AG04450 (cell line): ENCODE results near the gene LRMDA. TPM values are rescaled to one million over a fixed set of nuclear protein-coding genes. Genes with fewer than 3 reads are reported as not detected.

Source experiments
- CTCF ChIA-PET: fragments of 300-600, 350-600 bp; formaldehyde crosslinking; extraction: SDS; loops from one replicate; lab custom pipeline; 2022; ENCODE audit warnings: antibody characterized with exemption, inconsistent platforms; lab: Charles Lee
- POLR2A ChIA-PET: fragments of 350-600 bp; formaldehyde crosslinking; extraction: SDS; loops from one replicate; lab custom pipeline; 2021; ENCODE audit warnings: antibody characterized with exemption, inconsistent platforms; lab: Yijun Ruan, JAX
- DNase-seq: peaks from one replicate; pipeline ENCODE4 v3.0.0-alpha.2; 2011; ENCODE audit warnings: low read depth, low spot score
- H3K27ac ChIP-seq: one replicate; pipeline ENCODE4 v1.5.1; 2012; ENCODE audit warnings: low read depth, low read length, control low read depth
- H3K27me3 ChIP-seq: one replicate; pipeline ENCODE4 v1.6.0; 2012; ENCODE audit warnings: low read length; ENCODE audit not compliant: control insufficient read depth, insufficient read depth
- H3K4me3 ChIP-seq: 2 replicates; pipeline ENCODE4 v1.5.1; 2011; ENCODE audit warnings: mild to moderate bottlenecking, low read depth, low read length, control low read depth
- H3K9me3 ChIP-seq: 2 replicates; pipeline ENCODE4 v1.5.1; 2012; ENCODE audit warnings: low read length; ENCODE audit not compliant: control insufficient read depth, insufficient read depth
- polyA plus RNA-seq: library from polyadenylated mRNA; depleted of rRNA; stranded (reverse); fragments of >200 nt; gene quantifications from 2 replicates; pipeline ENCODE4 v1.2.3, GENCODE V29; 2011
- TF ChIP-seq, protein P1 (sequence below): IDR thresholded peaks from 2 replicates; pipeline ENCODE4 v1.5.1; 2011; ENCODE audit warnings: low read depth, low read length, control low read depth, inconsistent platforms

Gene LRMDA
- polyA plus RNA-seq, 1 experiment = 0.12 TPM

DNA sequence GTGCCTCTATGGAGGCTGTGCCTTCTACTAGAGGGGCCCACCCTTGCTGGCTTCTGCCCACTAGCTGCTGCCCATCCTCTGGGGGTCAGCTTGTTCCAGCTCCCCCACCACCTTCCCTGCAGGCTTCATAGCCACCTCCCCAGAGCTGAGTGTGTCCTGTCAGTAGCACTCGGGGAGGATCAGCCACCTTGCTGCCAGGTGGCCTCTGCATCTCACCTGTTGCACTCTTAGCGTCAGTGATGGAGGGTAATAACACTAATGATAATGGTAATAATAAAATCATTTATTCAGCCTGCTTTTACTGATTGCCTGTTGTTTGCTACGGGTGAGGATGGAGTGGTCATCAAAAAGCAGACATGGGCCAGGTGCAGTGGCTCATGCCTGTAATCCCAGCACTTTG is 377.6 kb downstream of the LRMDA start:
- CTCF ChIA-PET = no interaction called here
- POLR2A ChIA-PET = no interaction called here
- H3K27me3 ChIP-seq = no peaks in the 10 kb centered on the region
- no peaks in the 10 kb centered on the region for H3K9me3 ChIP-seq
- TF ChIP-seq, protein P1, sequence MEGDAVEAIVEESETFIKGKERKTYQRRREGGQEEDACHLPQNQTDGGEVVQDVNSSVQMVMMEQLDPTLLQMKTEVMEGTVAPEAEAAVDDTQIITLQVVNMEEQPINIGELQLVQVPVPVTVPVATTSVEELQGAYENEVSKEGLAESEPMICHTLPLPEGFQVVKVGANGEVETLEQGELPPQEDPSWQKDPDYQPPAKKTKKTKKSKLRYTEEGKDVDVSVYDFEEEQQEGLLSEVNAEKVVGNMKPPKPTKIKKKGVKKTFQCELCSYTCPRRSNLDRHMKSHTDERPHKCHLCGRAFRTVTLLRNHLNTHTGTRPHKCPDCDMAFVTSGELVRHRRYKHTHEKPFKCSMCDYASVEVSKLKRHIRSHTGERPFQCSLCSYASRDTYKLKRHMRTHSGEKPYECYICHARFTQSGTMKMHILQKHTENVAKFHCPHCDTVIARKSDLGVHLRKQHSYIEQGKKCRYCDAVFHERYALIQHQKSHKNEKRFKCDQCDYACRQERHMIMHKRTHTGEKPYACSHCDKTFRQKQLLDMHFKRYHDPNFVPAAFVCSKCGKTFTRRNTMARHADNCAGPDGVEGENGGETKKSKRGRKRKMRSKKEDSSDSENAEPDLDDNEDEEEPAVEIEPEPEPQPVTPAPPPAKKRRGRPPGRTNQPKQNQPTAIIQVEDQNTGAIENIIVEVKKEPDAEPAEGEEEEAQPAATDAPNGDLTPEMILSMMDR = no peak
- DNase-seq = no peak
- H3K4me3 ChIP-seq = no peak overlapping the region
- H3K27ac ChIP-seq = no peak overlapping the region

DNA sequence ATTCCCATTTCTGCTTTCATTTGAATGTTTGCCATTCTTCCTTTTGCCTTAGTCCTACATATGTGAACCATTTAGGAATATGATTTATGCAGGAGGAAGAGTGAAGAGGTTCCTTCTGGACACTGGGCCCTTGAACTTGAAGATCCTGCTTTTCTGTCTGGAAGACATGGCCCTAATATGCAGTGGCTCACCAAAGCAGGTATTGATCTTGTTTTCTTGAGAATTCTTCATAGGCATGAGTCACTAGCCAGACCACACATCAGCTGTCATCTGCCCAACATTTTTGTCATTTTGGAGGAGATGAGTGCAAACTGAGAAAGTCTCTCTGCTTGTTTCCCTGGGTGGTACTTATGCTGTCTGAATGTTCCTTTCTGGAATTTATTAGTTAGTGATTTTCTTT is 382.6 kb downstream of the LRMDA start:
- TF ChIP-seq, protein P1 = no peak
- CTCF ChIA-PET = no interaction called here

DNA sequence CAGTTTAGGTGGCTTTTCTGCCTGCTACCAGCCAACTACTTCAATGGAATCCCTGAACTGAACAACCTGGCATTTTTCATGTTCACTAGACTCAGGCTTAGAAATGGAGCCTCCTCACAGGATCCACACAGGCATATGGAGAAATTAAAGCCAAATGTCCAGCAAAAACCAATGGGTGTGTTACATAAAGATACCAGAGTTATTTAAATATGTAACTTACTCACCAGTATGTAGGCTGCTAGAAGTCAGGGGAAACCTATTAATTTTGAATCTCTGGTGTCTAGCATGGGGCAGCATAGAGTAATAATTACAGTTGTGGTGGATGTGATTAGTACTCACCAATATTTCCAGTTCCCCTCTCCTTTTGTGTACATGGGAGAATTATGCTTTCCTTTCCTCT is 383.6 kb downstream of the LRMDA start:
- DNase-seq = no peak
- TF ChIP-seq, protein P1 = no peak
- POLR2A ChIA-PET = no interaction called here

More for the DNA sequence above, 382.6 kb downstream of the LRMDA start:
- Histone ChIP-seq H3K27ac (no peak overlapping the region), H3K4me3 (no peak overlapping the region), H3K9me3 (no peaks in the 10 kb centered on the region), H3K27me3 (no peaks in the 10 kb centered on the region)
- POLR2A ChIA-PET = no interaction called here
- no peak for DNase-seq

DNA sequence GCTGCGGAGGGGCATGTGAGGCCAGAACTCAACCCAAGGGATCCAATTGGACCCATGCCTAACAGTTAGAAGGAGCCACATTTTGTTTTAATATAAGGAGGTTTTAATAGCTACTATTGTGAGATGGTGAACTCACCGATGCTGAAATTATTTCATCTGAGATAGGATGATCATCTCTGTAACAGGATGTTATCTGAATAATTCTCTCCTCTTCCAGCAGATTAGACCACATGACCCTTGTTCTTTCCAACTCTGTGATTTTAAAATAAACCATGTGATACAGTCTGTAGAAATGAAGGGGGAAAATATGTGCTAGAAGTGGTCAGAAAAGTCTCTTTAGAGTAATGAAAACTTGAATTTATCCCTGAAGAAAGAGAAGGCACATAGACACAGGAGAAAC is 385.8 kb downstream of the LRMDA start:
- H3K4me3 ChIP-seq = no peak overlapping the region
- H3K27me3 ChIP-seq = no peaks in the 10 kb centered on the region
- CTCF ChIA-PET = no interaction called here
- no peak for DNase-seq
- TF ChIP-seq, protein P1 = no peak
- POLR2A ChIA-PET = no interaction called here
- no peak overlapping the region for H3K27ac ChIP-seq
- no peaks in the 10 kb centered on the region for H3K9me3 ChIP-seq

More for the DNA sequence above, 383.6 kb downstream of the LRMDA start:
- Histone ChIP-seq H3K9me3 (no peaks in the 10 kb centered on the region), H3K27me3 (no peaks in the 10 kb centered on the region), H3K4me3 (no peak overlapping the region), H3K27ac (no peak overlapping the region)
- CTCF ChIA-PET = no interaction called here

DNA sequence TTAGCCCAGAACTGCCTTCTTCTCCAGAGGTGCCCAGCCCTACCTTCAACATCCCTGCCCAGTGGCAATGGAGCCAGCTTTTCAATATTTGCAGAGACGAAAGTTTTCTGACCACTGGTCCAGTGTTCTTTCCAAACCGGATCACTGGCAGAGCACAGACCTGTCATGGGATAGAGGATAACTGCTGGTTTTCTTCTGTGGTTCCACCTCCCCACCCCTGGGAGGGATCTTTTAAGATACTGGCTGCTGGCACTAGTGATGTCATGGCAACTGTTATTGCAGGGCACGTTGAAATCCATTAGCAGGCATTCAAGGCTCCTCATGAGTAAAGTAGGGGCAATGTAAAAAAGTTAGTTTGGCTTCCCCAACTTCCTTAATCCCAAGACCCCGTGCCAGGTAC is 387.1 kb downstream of the LRMDA start:
- H3K27me3 ChIP-seq = no peaks in the 10 kb centered on the region
- ChIA-PET POLR2A (no interaction called here), CTCF (no interaction called here)
- no peak overlapping the region for H3K27ac ChIP-seq
- DNase-seq = no peak
- H3K4me3 ChIP-seq = no peak overlapping the region
- no peaks in the 10 kb centered on the region for H3K9me3 ChIP-seq
- TF ChIP-seq, protein P1 = no peak
